Activated CD8-positive, alpha-beta memory T cell treated with anti-CD3 and anti-CD28 coated beads for 4 hours (primary cell): ENCODE data around the gene OR51B4.
"Not testable (repeated sequence)": the region's sequence is repeated elsewhere in the genome, so short reads cannot be mapped to it uniquely, and the experiment has no call there.

Source experiments
- DNase-seq, 2 donors: peaks; one replicate each; pipeline ENCODE4 v3.0.0-alpha.2; 2020; ENCODE audit warnings: low read depth in 2 of 2

Gene OR51B4

DNA sequence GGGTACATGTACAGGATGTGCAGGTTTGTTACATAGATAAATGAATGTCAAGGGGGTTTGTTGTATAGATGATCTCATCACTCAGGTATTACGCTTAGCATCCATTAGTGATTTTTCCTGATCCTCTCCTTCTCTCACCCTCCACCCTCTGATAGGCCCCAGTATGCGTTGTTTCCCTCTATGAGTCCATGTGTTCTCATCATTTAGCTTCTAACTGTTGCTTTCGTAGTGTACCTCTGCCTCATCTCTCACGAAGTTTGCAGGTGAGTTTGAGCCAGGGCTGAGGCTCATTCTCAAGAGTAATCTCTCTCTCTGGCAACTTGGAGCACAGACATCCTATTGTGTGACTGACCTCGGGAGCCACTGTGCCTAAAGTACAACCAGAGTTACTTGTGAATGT lies 27.4 kb downstream of the OR51B4 start:
- no peak for DNase-seq

DNA sequence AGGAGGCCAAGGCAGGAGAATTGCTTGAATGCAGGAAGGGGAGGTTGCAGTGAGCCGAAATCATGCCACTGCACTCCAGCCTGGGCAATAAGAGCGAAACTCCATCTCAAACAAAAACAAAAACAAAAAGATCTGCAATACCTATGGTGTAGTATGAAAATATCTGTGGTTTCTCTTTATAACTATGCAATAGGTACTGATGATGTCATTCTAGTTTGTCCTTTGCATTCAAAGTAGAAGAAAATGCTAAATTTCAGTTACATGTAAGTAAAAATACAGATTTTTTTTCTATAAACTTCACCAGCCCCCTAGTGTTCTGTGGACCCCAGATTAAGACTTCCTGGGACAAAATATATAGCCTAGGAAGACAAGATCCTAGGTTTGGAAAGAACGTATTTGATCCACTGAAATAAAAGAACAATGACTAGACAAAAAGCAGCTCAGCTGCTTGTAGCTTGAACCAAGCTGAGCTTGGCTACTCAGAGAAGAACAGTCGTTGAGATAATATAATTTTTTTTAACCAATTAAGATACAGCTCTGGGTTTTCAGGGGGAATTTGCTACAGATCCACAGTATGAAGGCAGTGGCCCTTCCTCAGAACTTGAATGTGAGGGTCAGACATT lies 29.2 kb downstream of the OR51B4 start:
- DNase-seq = no peak

DNA sequence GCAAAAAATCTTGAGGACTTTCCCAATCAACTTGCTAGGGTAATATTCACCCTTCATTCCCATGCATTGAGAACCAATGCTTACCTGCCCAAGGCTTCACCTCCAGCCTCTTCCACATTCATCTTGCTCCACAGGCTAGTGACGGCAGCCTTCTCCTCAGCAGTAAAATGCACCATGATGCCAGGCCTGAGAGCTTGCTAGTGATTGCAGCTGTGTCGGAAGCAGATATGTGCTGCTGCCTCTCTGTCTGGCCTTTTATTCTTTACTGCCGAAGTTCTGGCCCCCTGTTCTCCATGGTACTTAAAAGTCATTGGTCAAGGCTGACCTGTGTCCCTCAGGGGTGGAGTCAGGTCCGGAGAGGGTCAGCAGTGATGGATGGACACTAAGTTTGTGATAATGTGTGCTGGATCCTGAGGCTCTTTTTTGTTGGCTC lies 32.0 kb downstream of the OR51B4 start, which contains the start of gene HBE1:
HBE1 (minus strand) TSS at position 231 of the 433 bp plus-strand sequence; CDS start at position 176, 55 bp downstream.
- no peak for DNase-seq

DNA sequence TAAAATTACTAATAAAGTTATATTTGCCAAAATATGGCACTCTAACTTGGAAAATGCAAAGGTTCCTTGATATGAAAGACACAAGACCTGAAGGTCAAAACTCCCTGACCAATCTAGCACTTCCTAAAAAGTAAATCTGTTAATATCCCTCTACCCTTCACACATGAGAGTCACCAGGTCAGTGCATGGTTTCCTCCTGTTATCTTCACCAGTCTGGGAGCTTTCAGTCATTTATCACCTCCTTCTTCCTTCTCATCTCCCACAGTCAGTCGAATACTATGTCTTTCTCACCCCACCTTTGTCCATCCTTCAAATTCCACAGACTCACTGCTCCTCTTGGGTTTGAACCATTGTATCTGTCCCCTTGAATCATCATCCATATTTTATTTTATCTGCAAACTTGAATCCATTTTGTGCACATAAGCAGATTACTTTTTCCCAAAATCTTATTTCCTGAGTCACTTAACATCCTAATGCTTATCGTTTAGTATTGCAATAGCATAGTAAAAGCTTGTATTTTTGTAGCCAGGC lies 34.6 kb downstream of the OR51B4 start:
- DNase-seq = no peak

DNA sequence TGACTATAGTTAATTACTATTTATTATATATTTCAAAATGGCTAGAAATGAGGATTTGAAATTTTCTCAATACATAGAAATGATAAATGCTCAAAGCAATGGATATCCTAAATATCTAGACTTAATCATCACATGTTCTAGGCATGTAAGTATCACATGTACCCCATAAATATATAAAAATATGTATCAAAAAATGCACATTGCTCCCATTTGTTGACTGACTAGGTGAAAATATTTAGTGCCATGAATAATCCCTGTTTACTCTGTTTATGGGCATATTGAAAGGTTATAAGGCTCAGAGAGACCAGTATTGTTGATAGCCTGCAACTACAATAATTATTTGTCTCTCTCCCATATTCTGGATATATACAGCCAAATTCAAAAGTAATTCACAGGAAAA lies 35.1 kb downstream of the OR51B4 start:
- no peak for DNase-seq

DNA sequence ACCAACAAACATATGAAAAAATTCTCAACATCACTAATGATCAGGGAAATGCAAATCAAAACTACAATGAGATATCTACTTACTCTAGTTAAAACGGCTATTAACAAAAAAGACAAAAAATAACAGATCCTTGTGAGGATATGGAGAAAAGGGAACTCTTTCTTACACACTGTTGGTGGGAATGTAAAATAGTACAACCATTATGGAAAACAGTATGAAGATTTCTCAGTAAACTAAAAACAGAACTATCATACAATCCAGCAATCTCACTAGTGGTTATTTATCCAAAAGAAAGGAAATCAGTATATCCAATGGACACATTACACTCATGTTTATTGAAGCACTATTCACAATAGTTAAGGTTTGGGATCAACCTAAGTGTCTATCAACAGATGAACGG lies 35.9 kb downstream of the OR51B4 start:
- no peak for DNase-seq

DNA sequence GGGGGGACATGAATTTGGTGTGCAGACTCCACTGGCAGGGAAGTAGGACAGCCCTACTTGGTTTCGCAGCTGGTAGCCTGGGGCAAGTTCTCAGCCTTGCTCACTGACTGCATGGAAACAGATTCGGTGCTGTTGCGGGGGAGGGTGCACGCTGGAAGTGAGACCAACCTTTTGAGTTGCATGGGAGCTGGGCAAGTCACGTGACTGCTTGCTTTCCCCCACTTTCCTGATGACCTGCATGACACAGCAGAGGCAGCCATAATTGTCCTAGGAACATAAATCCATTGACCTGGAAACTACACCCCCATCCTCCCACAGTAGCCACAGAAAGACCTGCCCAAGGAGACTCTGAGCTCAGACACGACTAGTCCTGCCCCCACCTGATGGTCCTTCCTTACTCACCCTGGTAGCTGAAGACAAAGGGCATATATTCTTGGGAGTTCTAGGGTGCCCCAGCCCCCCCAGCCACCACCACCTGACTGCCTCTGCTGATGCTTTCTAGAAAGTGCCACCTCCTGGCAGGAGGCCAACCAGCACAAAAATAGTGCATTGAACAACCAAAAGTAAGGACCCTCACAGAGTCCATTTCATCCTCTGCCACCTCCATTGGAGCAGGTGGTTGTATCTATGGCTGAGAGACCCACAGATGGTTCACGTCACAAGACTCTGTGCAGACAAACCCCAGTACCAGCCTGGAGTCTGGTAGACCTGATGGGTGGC lies 43.0 kb downstream of the OR51B4 start:
- DNase-seq = no peak

DNA sequence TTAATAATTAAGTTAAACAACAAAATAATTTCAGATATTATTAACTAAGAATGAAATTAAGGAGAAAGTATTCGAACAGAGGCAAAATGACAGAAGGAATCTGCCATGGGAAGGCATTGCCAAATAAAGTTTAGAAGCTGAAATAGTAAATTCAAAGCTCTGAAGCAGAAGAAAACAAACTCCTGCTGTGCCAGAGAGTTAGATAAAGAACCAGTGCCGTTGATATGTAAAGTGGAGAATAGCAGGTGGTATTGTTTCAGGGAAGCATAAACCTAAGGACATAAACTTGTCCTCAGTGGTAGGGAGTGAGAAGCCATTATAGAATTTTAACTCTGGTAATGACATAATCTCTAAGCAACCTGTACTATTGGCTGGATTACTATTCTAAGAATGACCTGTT lies 44.5 kb downstream of the OR51B4 start:
- no peak for DNase-seq

DNA sequence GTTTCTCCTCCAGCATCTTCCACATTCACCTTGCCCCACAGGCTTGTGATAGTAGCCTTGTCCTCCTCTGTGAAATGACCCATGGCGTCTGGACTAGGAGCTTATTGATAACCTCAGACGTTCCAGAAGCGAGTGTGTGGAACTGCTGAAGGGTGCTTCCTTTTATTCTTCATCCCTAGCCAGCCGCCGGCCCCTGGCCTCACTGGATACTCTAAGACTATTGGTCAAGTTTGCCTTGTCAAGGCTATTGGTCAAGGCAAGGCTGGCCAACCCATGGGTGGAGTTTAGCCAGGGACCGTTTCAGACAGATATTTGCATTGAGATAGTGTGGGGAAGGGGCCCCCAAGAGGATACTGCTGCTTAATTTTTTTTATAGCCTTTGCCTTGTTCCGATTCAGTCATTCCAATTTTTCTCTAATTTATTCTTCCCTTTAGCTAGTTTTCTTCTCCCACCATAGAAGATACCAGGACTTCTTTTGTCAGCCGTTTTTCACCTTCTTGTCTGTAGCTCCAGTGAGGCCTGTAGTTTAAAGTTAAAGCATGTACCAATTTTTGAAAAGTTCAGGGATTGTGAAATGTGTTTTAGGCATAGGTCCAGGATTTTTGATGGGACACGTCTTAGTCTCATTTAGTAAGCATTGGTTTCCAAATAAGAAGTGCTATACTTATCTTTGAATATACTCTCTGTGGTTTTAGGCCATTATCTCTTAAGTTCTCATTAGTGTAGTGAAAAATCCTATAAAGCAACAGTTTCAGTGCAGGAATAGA lies 46.9 kb downstream of the OR51B4 start, which contains the start of gene HBG2:
HBG2 (minus strand) TSS at position 136 of the 768 bp plus-strand sequence; CDS start at position 83, 53 bp downstream.
- DNase-seq = not testable (repeated sequence)

DNA sequence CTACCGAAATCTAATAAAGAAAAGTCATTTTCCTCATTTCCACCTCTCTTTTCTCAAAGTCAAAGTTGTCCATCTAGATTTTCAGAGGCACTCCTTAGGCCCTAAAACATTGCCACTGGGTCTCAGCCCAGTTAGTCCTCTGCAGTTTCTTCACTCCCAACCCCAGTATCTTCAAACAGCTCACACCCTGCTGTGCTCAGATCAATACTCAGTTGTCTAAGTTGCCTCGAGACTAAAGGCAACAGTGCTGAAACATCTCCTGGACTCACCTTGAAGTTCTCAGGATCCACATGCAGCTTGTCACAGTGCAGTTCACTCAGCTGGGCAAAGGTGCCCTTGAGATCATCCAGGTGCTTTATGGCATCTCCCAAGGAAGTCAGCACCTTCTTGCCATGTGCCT lies 47.7 kb downstream of the OR51B4 start:
- not testable (repeated sequence) for DNase-seq

DNA sequence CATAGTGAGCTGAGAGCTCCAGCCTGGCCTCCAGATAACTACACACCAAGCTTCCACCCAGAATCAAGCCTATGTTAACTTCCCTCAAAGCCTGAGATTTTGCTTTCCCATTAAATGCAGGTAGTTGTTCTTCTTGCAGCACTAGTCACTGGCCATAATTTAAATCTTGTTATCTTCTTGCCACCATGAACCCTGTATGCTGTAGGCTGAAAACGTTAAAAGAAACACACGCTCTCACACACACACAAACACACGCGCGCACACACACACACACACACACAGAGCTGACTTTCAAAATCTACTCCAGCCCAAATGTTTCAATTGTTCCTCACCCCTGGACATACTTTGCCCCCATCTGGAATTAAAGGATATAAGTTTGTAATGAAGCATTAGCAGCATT lies 48.3 kb downstream of the OR51B4 start:
- not testable (repeated sequence) for DNase-seq

DNA sequence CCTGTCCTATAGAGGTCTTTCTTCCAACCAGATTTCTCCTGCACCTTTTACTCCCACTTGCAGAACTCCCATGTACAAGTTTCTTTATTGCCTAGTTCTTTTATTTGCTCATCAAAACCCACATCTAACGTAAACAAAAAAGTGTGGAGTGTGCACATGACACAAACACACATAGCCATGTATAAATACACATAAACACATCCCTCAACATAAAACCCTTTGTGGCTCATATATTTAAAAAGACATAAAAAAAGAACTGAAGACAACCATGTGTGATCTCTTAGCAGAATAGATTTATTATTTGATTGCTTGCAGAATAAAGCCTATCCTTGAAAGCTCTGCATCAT lies 48.9 kb downstream of the OR51B4 start:
- DNase-seq = no peak

DNA sequence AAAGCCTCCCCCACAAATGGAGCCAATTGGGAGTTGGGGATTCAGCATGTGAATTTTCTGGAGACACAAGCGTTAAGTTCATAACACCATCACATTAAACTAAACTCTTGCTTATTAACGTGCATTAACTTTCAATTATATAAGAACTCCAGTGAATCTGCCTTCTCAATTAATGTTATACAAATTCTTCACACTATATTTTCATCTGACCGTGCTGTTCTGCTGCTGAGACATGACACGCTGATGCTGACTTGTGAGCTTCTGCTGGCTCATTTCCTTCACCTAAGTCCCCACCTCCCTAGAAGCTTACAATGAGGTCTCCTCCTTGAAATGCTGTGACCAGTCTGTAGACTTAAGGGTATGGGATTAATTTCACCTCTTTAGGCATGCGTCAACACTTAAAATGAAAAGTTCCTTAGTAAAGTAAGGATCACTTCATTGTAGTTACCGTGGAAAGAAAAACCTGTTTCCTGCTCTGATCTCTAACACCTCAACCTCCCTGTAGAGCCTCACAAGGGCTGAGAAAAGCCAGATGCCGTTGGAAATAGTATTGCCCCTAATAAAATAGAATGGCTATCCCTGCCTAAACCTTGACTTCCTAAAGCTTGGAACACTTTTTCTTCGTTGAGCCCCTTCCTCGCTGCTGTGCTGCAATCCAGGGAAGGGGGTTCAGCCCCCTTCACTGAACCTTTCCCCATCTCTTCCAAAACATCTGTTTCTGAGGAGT lies 49.4 kb downstream of the OR51B4 start:
- DNase-seq = no peak

DNA sequence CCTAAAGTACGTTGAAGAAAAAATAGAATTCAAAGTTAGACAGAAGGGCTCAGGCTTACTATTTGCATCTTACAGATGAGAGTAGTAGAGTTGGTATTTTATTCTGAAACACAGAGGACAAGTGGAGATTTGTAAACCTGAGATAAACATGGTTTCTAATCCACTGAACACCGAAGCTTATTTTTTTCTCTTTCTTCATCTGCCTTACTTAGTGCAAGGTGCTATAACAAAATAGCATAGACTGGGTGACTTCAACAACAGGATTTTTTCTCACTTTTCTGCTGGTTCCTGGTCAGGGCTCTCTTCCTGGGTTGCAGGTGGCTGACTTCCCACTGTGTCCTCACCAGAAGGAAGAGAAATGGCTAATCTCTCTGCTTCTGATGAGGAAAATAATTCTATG lies 50.0 kb downstream of the OR51B4 start:
- DNase-seq = no peak
